ENCODE measurements around the gene CDK11B. TPM values are rescaled to one million over a fixed set of nuclear protein-coding genes. Genes with fewer than 3 reads are reported as not detected.
A peak's percentile ranks its signal among the peaks of the same experiment; 100 is the strongest.
"Not testable (repeated sequence)": the region's sequence is repeated elsewhere in the genome, so short reads cannot be mapped to it uniquely, and the experiment has no call there.

Gene CDK11B
- total and polyA plus RNA-seq, 12 donors = 8.8 to 65.4 (median 19.5) TPM

DNA sequence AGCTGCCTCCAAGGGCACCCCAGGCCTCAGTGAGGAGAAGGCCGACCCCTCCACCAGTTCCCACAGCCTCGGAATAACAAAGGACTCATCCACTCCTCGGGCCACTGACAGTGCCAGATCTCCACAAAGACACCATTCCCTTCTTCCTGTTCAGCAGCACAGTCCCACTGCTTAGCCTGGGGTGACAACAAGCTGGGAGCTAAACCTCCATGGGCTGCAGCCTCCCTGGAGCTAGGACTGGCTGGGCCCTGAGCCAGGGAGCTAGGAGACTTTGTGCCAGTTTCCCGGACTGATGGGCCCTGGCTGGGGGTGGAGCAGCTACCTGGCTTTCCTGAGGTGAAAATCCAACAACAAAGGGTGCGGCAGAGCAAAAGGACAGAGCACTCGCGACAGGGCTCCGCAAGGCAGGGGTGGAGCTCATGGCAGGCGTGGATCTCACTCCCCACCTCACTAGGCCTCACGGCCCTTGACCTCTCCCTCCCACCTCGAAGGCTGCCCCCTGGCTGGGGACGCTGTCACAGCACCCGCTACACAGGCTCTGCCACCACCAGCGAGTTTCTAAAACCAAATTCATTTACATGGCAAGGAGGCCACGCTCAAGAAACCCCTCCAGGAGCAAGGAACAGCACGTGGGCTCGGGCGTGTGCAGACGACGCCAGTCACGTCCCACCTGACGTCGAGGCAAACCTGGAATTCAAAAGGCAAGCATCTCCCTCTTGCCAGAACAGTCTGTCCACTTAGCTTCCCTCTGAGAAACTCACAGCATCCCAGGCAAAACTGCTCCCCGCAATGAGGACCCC lies 20.0 kb upstream of the CDK11B start:
- no peak overlapping the region for H3K27ac ChIP-seq
- no peaks in the 10 kb centered on the region for H3K27me3 ChIP-seq
- H3K36me3 ChIP-seq (replicated peaks in 1 of 2) = no peaks in the 10 kb centered on the region
- no peaks in the 10 kb centered on the region for H3K9me3 ChIP-seq (replicated peaks in 1 of 3)
- TF ChIP-seq POLR2A (IDR thresholded peaks at IDR 0.05) (no peak), CTCF (IDR thresholded peaks at IDR 0.05) (no peak)
- intact Hi-C loops (cut with DNase I) = no loop called here
- no peak for DNase-seq
- 72 to 91% (median 78%) methylated on average over 12 to 24 of the region's 24 CpGs for WGBS, 4 donors
- peaks cover 0 to 5% of the 10 kb centered on the region in 2 donors for H3K4me1 ChIP-seq (replicated peaks in 1 of 2)
- H3K4me3 ChIP-seq = no peak overlapping the region

DNA sequence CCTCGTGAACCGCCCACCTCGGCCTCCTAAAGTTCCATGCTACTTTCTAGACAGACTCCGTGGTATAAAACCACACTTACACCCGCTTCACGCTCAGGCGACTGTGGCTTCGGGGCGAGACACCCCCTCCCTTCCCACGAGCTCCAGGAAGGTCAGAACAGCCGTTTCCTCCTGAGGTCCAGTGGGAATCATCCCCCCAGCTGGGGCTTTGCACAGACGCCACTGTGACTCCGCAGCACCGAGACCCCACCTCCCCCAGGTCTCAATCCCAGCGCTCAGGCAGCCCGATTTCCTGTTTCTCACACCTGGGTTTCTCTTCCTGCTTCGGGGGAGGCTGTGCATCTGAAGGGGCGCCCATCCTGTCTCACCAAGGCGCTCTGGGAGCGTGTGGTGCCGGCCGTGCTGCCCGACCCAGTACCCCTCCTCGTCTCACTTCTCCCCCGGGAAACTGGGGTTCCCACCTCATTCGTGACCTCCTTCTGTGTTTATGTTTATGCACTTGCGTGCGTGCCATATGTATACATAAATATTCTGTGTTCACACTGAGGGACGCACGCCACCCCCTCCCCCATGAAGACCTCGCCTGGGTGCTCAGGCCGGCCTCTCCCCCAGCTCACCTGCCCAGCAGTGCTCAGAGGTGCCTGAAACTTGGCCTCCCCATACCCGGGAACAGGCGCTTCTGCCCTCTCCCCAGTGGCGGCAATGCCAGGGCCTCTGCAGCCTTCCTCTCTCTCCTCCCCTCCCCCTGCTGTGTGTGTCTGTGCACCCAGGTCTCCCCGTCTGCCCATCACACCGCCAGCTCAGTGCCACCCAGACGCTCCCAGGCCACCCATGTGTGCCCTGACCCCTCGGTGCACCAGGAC lies 19.1 kb upstream of the CDK11B start:
- Histone ChIP-seq H3K27ac (no peak overlapping the region), H3K36me3 (replicated peaks in 1 of 2) (no peaks in the 10 kb centered on the region), H3K4me1 (replicated peaks in 1 of 2) (peaks cover 0 to 5% of the 10 kb centered on the region in 2 donors), H3K4me3 (no peak overlapping the region), H3K9me3 (replicated peaks in 1 of 3) (no peaks in the 10 kb centered on the region), H3K27me3 (no peaks in the 10 kb centered on the region)
- intact Hi-C loops (cut with DNase I) = no loop called here
- DNase-seq = peak in 1 of 7 donors; percentile 17
- no peak for TF ChIP-seq CTCF (IDR thresholded peaks at IDR 0.05)
- TF ChIP-seq POLR2A (IDR thresholded peaks at IDR 0.05) = no peak
- 71 to 84% (median 77%) methylated on average over 35 to 39 of the region's 39 CpGs for WGBS, 4 donors

GRCh38 chr1:1676087-1676486 lies 17.3 kb upstream of the CDK11B start:
- H3K27me3 ChIP-seq; H3K4me3 ChIP-seq; DNase-seq; H3K27ac ChIP-seq; H3K4me1 ChIP-seq (replicated peaks in 1 of 2); intact Hi-C loops (cut with DNase I); H3K9me3 ChIP-seq (replicated peaks in 1 of 3): not testable (repeated sequence)
- H3K36me3 ChIP-seq (replicated peaks in 1 of 2) = peaks cover 0 to 16% of the 10 kb centered on the region in 2 donors
- WGBS, 4 donors = 83 to 92% methylated on average over 9 to 10 of the region's 21 CpGs; no CpG with 5 or more reads in 2 of the 4 donors

GRCh38 chr1:1675218-1675617 lies 16.4 kb upstream of the CDK11B start:
- H3K4me3 ChIP-seq; H3K27ac ChIP-seq; intact Hi-C loops (cut with DNase I); H3K9me3 ChIP-seq (replicated peaks in 1 of 3); H3K4me1 ChIP-seq (replicated peaks in 1 of 2); H3K27me3 ChIP-seq: not testable (repeated sequence)
- 91 to 95% (median 91%) methylated on average over 10 to 15 of the region's 18 CpGs; no CpG with 5 or more reads in 1 of the 4 donors for whole genome bisulfite sequencing, 4 donors
- peaks cover 0 to 24% of the 10 kb centered on the region in 2 donors for H3K36me3 ChIP-seq (replicated peaks in 1 of 2)
- peak in 1 of 7 donors; percentile 11 for DNase-seq

DNA sequence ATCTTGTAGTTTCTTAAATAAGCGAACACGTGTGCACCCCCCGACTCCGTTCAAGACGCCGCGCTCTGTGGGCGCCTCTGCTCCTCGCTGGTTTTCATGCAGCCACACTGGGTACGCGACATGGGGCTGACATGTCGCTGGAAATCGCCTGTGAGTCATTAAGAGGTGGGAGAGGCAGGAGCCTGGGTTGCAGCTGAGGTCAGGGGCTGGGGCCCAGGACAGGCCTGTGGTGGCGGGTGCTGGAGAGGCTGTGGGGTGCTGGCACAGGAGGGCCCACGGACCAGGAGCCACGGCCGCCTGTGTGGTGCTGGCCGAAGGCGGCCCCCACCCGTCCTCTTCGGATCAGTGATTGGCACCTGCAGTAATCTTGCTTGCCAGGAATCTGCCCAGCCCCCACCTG lies 16.0 kb upstream of the CDK11B start:
- H3K4me3 ChIP-seq; H3K9me3 ChIP-seq (replicated peaks in 1 of 3); H3K4me1 ChIP-seq (replicated peaks in 1 of 2); H3K27me3 ChIP-seq; intact Hi-C loops (cut with DNase I); H3K27ac ChIP-seq; DNase-seq: not testable (repeated sequence)
- H3K36me3 ChIP-seq (replicated peaks in 1 of 2) = peaks cover 0 to 27% of the 10 kb centered on the region in 2 donors
- 84 to 95% (median 89%) methylated on average over 9 to 13 of the region's 21 CpGs for WGBS, 4 donors
